B cell (primary cell): ENCODE results near the gene GASK1A. TPM values are rescaled to one million over a fixed set of nuclear protein-coding genes. Genes with fewer than 3 reads are reported as not detected.

Experiments
- ATAC-seq: fragments of 200-7000 bp; cut with Tn5 transposase; one replicate; pipeline ENCODE4 v1.10.0; 2021; ENCODE audit warnings: low read depth, mild to moderate bottlenecking, moderate number of reproducible peaks, moderate library complexity
- CTCF ChIA-PET: fragments of 350-600 bp; sonication (Branson Sonifier 250); formaldehyde crosslinking; loops from one replicate; lab custom pipeline; 2021; ENCODE audit warnings: antibody characterized with exemption, inconsistent platforms; lab: Charles Lee
- POLR2A ChIA-PET: fragments of 350-600 bp; sonication (Branson Sonifier 250); formaldehyde crosslinking; loops from one replicate; lab custom pipeline; 2021; ENCODE audit warnings: antibody characterized with exemption; lab: Charles Lee
- DNase-seq: peaks from one replicate; pipeline ENCODE4 v3.0.0; 2013
- H2AFZ ChIP-seq: 2 replicates; pipeline ENCODE4 v1.6.1; 2012; ENCODE audit warnings: mild to moderate bottlenecking, low read depth, low read length; ENCODE audit not compliant: insufficient read depth, poor library complexity, severe bottlenecking
- H3K27ac ChIP-seq, 2 donors: 1 replicate in 1 of 2; 2 replicates in 1 of 2; pipeline ENCODE4 v1.5.1; 2012 to 2013; ENCODE audit warnings: low read length in 2 of 2, mild to moderate bottlenecking in 2 of 2, moderate library complexity in 1 of 2
- H3K27me3 ChIP-seq, 4 experiments: fragments of 200-600 bp in 1 of 4; sonication (generic) in 1 of 4; replicated peaks in 1 of 4; 1 replicate in 2 of 4; 2 replicates in 2 of 4; pipeline versions ENCODE4 v1.6.1 to v1.7.0; 2013 to 2016; ENCODE audit warnings: low read length in 3 of 4, mild to moderate bottlenecking in 2 of 4, mixed read lengths in 1 of 4, moderate library complexity in 1 of 4; ENCODE audit not compliant: insufficient read depth in 4 of 4, control insufficient read depth in 3 of 4; ENCODE audit errors: control extremely low read depth in 1 of 4
- H3K36me3 ChIP-seq, 2 experiments: replicated peaks in 1 of 2; 1 replicate in 1 of 2; 2 replicates in 1 of 2; pipeline versions ENCODE4 v1.6.1 to v1.7.1; 2013; ENCODE audit warnings: low read length in 1 of 2; ENCODE audit not compliant: insufficient read depth in 2 of 2, control insufficient read depth in 1 of 2; ENCODE audit errors: control extremely low read depth in 1 of 2, extremely low read depth in 1 of 2
- H3K4me1 ChIP-seq, 2 donors: fragments of 200-600 bp in 1 of 2; sonication (generic) in 1 of 2; 1 replicate in 1 of 2; 2 replicates in 1 of 2; pipeline versions ENCODE4 v1.5.1 to v1.6.1; 2013 to 2017; ENCODE audit warnings: low read length in 2 of 2; ENCODE audit not compliant: control insufficient read depth in 2 of 2, insufficient read depth in 2 of 2
- H3K4me2 ChIP-seq: replicated peaks from 2 replicates; pipeline ENCODE3; 2012; ENCODE audit warnings: mild to moderate bottlenecking, low read depth, low read length; ENCODE audit not compliant: poor library complexity, severe bottlenecking
- H3K4me3 ChIP-seq, 5 experiments: fragments of 200-600 bp in 1 of 5; sonication (generic) in 1 of 5; 1 replicate in 3 of 5; 2 replicates in 2 of 5; pipeline versions ENCODE4 v1.5.1 to v1.7.0; 2011 to 2016; ENCODE audit warnings: low read length in 4 of 5, mild to moderate bottlenecking in 4 of 5, low read depth in 2 of 5, control low read depth in 1 of 5, moderate library complexity in 1 of 5; ENCODE audit not compliant: insufficient read depth in 1 of 5; ENCODE audit errors: control extremely low read depth in 1 of 5, extremely low read depth in 1 of 5
- H3K79me2 ChIP-seq: fragments of 200-600 bp; sonication (generic); one replicate; pipeline ENCODE4 v1.6.0; 2016; ENCODE audit warnings: low read length; ENCODE audit not compliant: control insufficient read depth, insufficient read depth
- H3K9ac ChIP-seq: fragments of 200-600 bp; sonication (generic); 2 replicates; pipeline ENCODE4 v1.6.1; 2017; ENCODE audit warnings: mild to moderate bottlenecking, low read length, moderate library complexity
- H3K9me3 ChIP-seq, 3 donors: one replicate each; pipeline versions ENCODE4 v1.6.1 to v1.7.1; 2013; ENCODE audit warnings: low read length in 2 of 3; ENCODE audit not compliant: control insufficient read depth in 2 of 3, insufficient read depth in 1 of 3; ENCODE audit errors: control extremely low read depth in 1 of 3
- H4K20me1 ChIP-seq: 2 replicates; pipeline ENCODE4 v1.6.0; 2012; ENCODE audit warnings: mild to moderate bottlenecking, low read length; ENCODE audit not compliant: insufficient read depth, control insufficient read depth, poor library complexity, severe bottlenecking
- H3K27ac Mint-ChIP-seq: one replicate; pipeline ENCODE4 v1.8.0; 2021; ENCODE audit warnings: mixed read lengths
- H3K27me3 Mint-ChIP-seq: one replicate; pipeline ENCODE4 v1.8.0; 2021; ENCODE audit warnings: mixed read lengths
- H3K4me1 Mint-ChIP-seq: one replicate; pipeline ENCODE4 v1.8.0; 2021; ENCODE audit warnings: mixed read lengths
- H3K4me3 Mint-ChIP-seq: one replicate; pipeline ENCODE4 v1.8.0; 2021; ENCODE audit warnings: mixed read lengths
- H3K9me3 Mint-ChIP-seq: one replicate; pipeline ENCODE4 v1.8.0; 2022; ENCODE audit warnings: mixed read lengths; ENCODE audit not compliant: insufficient read depth
- CTCF ChIP-seq: fragments of 200-600 bp; IDR thresholded peaks from one replicate; pipeline ENCODE4 v1.8.0; 2022; ENCODE audit warnings: antibody characterized with exemption, mild to moderate bottlenecking
- EZH2 ChIP-seq: IDR thresholded peaks from 2 replicates; pipeline ENCODE4 v1.6.1; 2012; ENCODE audit warnings: borderline replicate concordance, low read depth, mild to moderate bottlenecking, moderate library complexity, low read length; ENCODE audit not compliant: insufficient read depth, poor library complexity, severe bottlenecking
- WGBS: methylation state at CpG from one replicate; pipeline ENCODE4 v1.1.5; 2013; ENCODE audit warnings: missing lambda C conversion rate; ENCODE audit not compliant: insufficient coverage; 5-methylcytosine and 5-hydroxymethylcytosine counted together
- intact Hi-C: fragments of 100-400 bp; cut with micrococcal nuclease; formaldehyde crosslinking; loops from one replicate; pipeline ENCODE4 v1.10.0; 2022
- polyA plus RNA-seq: library from polyadenylated mRNA; depleted of rRNA; stranded (reverse); fragments of >200 nt; gene quantifications from 2 replicates; pipeline ENCODE4 v1.2.3, GENCODE V29; 2012
- total RNA-seq, 2 donors: library from RNA; stranded (reverse); fragments of 120-200 nt in 1 of 2; gene quantifications; 1 replicate in 1 of 2; 2 replicates in 1 of 2; pipeline versions ENCODE4 v1.2.3 to v1.2.4, GENCODE V29; 2013 to 2022

GASK1A gene
- total and polyA plus RNA-seq, 2 donors (not counting 1 experiment from before 2014, with no cell fraction given): not detected

GRCh38 chr3:43031889-43032545 lies 52.9 kb downstream of the GASK1A start:
- Mint-ChIP-seq H3K9me3 (no peaks in the 10 kb centered on the region), H3K4me1 (no peaks in the 10 kb centered on the region), H3K27ac (no peak overlapping the region), H3K4me3 (no peak overlapping the region), H3K27me3 (peaks cover 5% of the 10 kb centered on the region)
- Histone ChIP-seq H3K9me3 (no peaks in the 10 kb centered on the region), H3K4me1 (no peaks in the 10 kb centered on the region), H3K79me2 (no peaks in the 10 kb centered on the region), H2AFZ (no peak overlapping the region), H4K20me1 (no peaks in the 10 kb centered on the region), H3K4me2 (no peak overlapping the region), H3K27me3 (no peaks in the 10 kb centered on the region), H3K36me3 (no peaks in the 10 kb centered on the region), H3K27ac (no peak overlapping the region), H3K9ac (no peak overlapping the region), H3K4me3 (no peak overlapping the region)
- ChIA-PET POLR2A (no interaction called here), CTCF (no interaction called here)
- DNase-seq: no peak
- TF ChIP-seq EZH2 (no peak), CTCF (no peak)
- no peak for ATAC-seq
- 94% methylated on average over 16 of the region's 16 CpGs for WGBS
- intact Hi-C loops: no loop called here
